ENCODE measurements around the gene ETNK1.

GRCh38 chr12:22668441-22668840 lies 43.5 kb downstream of the ETNK1 start:
- TF ChIP-seq CTCF (IDR thresholded peaks at IDR 0.05; ENCODE audit: low read depth, low read length, poor library complexity, severe bottlenecking) (no peak), EZH2phosphoT487 (IDR thresholded peaks at IDR 0.05; ENCODE audit: borderline replicate concordance, low read length) (no peak)
